ENCODE measurements around the gene SZRD1.

The SZRD1 gene

GRCh38 chr1:16436946-16437474, 70.0 kb downstream of the SZRD1 start, which contains the start of gene SPATA21:
Gene SPATA21, minus strand, starts transcription at chr1:16437424. Its CDS starts 6,053 bp downstream, at chr1:16431371.
- no peak for DNase-seq

DNA sequence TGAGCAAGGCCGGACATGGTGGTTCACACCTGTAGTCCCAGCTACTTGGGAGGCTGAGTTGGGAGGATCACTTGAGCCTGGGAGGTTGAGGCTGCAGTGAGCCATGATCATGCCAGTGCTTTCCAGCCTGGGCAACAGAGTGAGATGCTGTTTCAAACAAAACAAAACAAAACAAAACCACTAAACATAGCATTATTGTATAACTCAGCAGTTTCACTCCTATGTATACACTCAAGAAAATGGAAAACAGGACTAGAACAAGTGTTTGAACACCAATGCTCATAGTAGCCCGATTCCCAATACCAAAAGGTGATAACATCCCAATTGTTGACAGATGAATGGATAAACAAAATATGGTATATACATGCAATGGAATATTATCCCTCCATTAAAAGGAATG, 71.5 kb downstream of the SZRD1 start:
- no peak for DNase-seq

DNA sequence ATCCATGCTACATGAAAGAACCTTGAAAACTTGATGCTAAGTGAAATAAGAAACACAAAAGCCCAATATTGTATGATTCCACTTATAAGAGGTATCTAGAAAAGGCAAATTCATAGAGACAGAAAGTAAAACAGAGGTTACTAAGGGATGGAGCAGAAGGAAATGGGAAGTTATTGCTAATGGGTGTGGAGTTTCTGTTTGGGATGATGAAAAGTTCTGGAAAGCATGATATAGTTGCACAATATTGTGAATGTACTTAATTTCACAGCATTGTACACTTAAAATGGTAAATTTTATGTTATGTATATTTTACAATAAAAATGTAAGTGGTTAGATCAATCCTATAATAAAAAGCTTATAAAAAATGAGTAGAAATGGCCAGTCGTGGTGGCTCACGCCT, 71.9 kb downstream of the SZRD1 start:
- no peak for DNase-seq

- peak in 1 of 56 donors; percentile 26 for DNase-seq
Observed at GRCh38 chr1:16440131-16440469, 73.1 kb downstream of the SZRD1 start.

- peak; percentile 38 to 94 (median 84) for DNase-seq
Observed at GRCh38 chr1:16440470-16441281, 73.6 kb downstream of the SZRD1 start, which contains the start of gene NECAP2. Gene NECAP2, plus strand, starts transcription at chr1:16440724. Its CDS starts 38 bp downstream, at chr1:16440762.

DNA sequence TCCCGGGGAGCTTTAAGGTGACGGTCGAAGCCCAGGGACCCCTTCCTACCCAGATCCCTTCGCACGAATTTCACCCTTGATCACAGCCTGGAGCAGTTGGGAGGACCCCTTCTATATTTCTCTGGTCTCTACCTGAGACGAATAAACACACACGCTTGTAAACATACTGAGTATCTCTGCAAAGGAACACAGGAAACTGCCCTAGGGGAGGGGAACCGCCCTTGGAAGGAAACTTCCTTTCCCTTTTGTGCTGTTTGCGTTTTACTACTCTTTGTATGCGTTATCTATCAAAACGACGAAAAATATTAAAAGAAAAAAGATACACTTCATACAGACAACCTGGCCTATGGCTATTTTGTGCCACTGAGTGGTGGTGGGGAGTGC, 74.2 kb downstream of the SZRD1 start:
- no peak for DNase-seq

GRCh38 chr1:16442265-16442664, 75.2 kb downstream of the SZRD1 start:
- no peak for DNase-seq

DNA sequence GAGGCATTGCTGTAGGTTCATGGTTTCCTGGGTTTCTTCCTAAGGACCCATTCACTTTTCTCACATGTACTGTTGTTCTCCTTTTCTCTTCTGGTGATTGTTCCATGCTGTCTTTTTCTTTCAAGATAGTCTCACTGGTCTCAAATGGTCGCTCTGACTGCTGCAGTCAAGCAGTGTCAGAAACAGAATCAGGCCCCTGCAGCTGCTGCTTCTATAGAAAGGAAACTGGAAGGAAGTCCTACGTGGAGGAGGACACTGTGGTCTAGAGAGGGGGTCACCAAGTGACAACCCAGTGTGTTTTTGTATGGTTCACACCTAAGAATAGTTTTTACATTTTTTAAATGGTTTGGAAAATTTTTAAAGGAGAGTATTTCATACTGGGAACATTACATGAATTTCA, 75.9 kb downstream of the SZRD1 start:
- no peak for DNase-seq

GRCh38 chr1:16443975-16444770, 77.1 kb downstream of the SZRD1 start:
- DNase-seq, result no peak

DNA sequence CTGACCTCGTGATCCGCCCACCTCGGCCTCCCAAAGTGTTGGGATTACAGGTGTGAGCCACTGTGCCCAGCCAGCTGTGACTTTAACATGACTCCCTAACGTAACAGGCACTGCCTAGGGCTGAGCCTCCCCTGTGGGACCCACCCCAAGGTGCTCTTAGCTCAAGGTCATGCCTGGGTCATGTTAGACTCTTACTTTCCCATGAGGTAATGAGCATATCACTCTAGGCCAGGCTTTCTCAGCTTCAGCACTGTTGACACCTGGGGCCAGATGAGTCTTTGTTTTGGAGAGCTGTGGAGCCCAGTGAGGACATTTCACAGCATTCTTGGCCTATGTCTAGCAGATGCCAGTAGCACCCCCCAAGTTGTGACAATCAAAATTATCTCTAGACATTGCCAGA, 78.0 kb downstream of the SZRD1 start:
- no peak for DNase-seq

DNA sequence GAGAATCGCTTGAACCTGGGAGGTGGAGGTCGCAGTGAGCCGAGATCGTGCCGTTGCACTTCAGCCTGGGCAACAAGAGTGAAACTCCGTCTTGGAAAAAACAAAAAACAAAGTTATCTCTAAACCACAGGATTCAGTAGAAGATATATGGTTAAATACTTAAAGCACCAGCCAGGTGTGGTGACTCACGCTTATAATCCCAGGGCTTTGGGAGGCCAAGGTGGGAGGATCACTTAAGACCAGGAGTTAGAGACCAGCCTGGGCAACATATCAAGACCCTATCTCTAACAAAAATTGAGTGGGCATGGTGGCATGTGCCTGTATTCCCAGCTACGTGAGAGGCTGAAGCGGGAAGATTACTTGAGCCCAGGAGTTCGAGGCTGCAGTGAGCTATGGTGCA, 79.1 kb downstream of the SZRD1 start:
- no peak for DNase-seq

- no peak for DNase-seq
Observed at GRCh38 chr1:16447641-16448040, 80.6 kb downstream of the SZRD1 start.

Measured in nucleus accumbens (tissue), 56 donors.